Measurements from ENCODE around the gene GRIK3.

The GRIK3 gene

GRCh38 chr1:37043101-37043500 lies 8.8 kb upstream of the GRIK3 start:
- no peak for DNase-seq (ENCODE audit: low read depth)

GRCh38 chr1:37042506-37042905 lies 8.2 kb upstream of the GRIK3 start:
- DNase-seq (ENCODE audit: low read depth): no peak

DNA sequence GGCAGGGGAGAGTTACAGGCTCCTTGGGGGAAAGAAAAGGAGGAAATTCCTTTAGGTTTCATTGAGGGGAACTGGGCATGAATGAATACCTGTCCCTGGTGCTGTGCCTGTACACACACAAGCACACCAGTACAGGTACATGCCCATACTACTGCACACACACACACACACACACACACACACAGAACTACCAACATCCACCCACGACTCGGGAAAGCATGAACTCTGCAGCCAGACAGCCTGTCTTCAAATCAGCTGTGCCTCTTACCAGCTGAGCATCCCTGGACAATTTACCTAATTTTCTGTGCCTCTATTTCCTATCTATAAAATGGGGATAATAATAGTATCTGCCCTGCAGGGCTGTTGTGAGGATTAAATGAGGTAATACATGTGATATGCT lies 7.2 kb upstream of the GRIK3 start:
- DNase-seq (ENCODE audit: low read depth): no peak

GRCh38 chr1:37040773-37041172 lies 6.5 kb upstream of the GRIK3 start:
- DNase-seq (ENCODE audit: low read depth): no peak

GRCh38 chr1:37040261-37040660 lies 5.9 kb upstream of the GRIK3 start:
- DNase-seq (ENCODE audit: low read depth): no peak

DNA sequence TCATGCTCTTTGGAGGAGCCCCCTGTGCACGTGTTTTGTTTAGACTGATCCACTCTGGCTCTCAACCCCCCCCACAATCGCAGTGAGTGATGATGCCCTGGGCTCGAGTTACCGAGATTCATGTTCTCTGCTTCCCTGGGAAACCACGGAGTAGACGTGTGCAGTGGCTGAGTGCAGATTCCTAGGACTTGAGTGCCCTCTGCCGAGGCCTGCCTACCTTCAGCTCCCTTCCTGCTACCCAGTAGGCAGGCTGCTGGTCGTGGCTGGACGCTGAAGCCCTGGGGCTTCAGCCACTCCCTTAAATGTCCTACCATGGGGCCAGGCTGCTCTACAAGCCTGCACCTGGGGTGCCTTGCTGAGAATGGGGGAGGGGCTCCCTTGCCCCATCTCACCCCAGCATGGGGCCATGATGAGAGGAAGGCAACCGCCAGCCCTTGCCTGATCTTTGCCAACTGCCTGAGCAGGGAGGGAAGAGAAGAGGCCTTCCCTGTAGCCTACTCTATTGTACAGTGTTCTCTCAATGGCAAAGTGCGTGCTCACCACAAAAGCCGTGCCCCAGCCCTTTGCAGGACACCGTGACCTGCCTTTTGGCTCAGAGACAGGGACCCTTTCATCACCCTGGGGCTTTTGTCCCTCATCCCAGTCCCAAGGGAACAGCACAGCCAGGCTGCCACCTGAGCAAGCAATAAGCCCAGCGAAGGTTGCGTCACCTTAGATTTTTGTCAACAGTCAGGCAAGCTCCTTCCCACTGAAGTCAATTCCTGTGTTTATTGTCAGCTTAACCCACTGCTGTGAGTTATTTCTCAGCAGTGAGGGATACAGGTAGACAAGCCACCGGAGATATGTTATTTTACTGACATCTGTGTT lies 4.1 kb upstream of the GRIK3 start:
- no peak for DNase-seq (ENCODE audit: low read depth)

DNA sequence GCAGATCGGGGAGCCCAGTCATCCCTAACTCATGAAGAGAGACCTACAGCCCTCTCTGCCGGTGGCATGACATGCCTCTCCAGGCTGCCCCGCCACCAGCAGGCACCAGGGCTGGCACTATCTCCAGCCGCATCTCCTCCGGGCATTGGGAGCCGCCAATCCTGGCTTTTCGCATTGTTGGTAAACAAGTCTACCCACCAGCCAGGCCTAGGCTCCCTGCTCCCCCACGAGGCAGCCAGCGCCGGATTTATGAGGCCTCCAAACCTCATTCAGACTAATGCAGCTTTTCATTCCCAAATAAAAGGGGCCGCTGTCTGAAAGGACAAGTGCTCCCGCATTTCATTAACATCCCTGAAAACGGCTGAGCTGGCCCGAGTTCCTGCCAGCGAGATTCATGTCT lies 3.4 kb upstream of the GRIK3 start:
- no peak for DNase-seq (ENCODE audit: low read depth)

DNA sequence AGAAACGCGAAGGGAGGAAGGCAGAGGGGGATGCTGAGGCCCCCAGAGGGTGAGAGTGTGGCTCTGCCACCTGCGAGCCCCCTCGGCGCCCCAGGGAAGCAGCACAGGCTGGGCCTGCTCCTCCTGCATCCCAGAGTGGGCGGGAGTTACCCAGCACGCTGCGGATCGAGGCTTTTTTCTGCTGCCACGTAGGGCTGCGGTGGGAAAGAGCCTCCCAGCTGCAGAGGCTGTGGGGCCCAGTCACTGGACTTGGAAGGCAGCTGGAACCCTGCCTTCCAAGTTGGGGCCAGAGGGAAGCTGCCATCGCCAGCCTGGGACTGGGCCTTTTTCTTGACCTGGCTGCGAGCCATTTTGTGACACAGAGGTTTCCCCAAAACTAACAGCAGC lies 2.3 kb upstream of the GRIK3 start:
- DNase-seq (ENCODE audit: low read depth): no peak

- no peak for DNase-seq (ENCODE audit: low read depth)
Measured at GRCh38 chr1:37035796-37036666, 1.7 kb upstream of the GRIK3 start.

DNA sequence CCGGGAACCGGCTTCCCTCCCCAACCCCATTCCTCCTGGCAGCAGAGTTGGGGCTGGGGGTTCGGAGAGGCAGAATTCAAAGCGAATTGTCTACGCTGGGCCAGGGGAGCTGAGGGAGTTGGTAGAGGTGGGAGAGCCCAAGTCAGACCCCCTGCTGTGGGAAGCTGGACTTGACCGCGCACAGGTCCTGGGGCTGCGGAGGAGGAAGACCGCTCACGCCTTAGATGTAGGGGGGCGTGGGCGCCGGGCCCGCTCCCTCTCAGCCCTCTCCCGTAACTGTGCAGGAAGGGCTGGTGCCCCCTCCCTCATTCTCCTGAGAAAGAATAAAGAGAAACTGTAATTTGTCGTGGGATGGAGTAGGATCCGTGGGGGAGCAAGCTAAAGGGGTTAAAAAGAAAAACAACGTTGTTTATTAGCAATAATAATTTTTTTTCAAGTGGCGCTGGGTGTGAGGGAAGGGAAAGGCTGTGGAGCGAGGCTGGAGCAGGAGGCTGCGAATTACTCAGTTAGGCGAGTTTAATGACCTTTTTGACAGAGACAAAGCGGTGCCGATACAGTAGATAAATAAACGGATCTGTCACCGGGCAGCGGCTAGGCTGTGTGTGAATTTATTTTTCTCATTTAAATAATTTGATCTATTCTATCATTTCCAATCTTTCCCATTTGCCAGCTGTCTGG lies 838 bp upstream of the GRIK3 start:
- no peak for DNase-seq (ENCODE audit: low read depth)

DNA sequence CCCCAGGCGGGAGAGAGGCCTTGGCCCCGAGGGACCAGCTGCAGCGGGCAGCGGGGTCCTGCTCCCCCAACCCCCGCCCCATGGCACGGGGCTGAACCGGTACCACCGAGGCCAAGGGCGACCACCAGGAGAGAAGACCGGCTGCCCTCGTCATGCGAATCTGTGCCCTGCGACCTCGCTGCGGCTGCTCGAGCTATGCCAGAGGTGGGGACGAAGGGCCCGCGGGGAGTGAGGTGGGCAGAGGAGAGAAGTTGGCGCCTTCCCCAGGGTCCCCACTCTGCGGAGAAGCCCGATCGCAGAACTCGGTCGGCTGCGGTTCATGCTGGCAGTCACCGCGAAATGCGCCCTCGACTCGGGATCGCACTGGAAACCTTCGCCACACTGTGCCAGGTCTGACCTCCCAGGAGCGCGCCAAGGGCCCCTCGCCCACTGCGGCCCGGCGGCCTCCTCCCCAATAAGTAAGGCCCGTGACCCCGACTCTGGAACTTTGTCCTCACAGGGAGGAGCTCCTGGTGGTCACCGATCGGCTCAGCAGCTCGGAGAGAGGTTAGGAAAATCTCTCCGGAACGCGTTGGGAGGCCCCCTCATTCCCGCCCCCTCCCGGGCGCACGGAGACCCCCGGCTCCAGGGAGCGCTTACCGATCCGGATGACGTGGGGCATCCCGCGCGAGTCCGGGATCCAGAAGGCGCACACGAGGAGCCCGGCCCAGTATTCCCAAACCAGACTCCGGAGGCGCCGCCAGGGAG lies 787 bp downstream of the GRIK3 start:
- DNase-seq (ENCODE audit: low read depth): no peak

GRCh38 chr1:37032660-37033354 lies 1.5 kb downstream of the GRIK3 start:
- no peak for DNase-seq (ENCODE audit: low read depth)

- DNase-seq (ENCODE audit: low read depth): no peak
Measured at GRCh38 chr1:37031871-37032270, 2.4 kb downstream of the GRIK3 start.

DNA sequence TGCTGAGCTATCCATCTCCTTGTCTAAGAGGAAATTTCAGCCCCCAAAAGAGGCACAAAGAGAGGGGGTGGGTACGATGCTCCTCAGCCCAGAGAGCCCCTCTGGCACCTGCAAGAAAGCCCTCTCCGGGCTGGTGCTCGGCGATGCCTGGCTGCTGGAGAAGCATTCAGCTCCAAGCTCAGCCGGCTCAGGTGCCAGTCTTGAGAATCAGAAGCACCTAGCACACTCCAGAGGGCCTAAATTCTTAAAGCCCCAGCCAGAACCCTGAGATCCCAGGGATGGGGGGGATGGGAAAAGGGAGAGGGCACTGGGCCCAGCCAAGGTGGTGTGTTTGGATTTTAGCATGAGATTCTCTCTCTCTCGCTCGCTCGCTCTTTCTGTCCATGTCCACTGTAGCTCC lies 2.9 kb downstream of the GRIK3 start:
- no peak for DNase-seq (ENCODE audit: low read depth)

- DNase-seq (ENCODE audit: low read depth): no peak
Measured at GRCh38 chr1:37028981-37029617, 5.2 kb downstream of the GRIK3 start.

DNA sequence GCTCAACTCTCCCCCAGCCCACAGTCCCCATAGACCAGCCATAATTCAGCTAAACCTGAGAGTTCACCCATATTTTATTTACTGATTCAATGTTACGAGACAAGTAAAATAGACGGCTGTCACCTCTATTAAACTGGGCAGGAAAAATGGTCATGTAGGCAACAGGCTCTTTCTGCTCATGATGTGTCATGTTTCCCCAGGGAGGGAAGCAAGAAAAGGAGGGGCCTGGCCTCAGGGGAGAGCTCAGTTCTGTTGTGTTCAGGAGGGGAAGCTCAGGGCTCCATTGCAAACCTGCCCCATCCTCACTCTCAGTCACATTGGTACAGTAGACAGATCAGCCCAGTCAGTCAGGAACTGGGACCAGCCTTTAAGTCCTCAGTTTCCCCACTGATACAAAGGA lies 12.8 kb downstream of the GRIK3 start:
- no peak for DNase-seq (ENCODE audit: low read depth)

GRCh38 chr1:37020653-37021277 lies 13.6 kb downstream of the GRIK3 start:
- DNase-seq (ENCODE audit: low read depth): no peak

DNA sequence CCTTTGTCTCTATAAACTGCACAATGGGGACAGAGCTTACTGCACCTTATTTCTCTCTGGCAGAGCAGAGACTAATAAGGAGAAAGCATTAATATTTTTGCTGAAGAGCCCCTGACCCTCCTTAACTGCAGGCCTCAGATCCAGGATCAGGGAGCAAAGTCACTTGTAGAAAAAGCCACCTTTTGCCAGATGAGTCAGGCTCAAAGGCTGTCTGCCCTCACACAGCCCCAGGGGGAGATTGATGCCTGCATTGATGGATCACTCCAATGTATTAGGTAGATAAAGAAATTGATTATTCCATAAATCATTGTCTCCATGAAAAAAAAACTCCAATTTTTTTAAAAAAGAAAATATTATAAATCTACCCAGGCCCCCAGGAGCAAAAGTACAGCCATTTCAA lies 15.8 kb downstream of the GRIK3 start:
- no peak for DNase-seq (ENCODE audit: low read depth)

DNA sequence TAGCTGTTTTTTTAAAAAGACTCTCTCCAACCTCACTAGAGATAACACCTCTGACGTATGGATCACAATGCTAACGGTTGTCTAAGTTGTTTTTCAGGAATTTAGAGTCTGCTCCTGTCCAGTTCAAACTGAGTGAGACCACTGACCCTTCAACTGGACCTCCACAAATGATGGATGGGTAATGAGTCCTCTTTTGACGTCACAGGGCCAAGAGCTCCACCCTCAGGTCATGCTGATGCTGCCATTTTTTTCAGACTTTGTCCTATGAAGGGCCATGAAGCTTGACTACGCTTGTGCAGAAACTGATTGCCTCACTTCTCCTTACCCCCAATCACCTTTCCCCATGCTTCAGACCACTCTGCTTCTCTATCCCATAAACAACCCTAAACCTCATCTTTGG lies 16.6 kb downstream of the GRIK3 start:
- DNase-seq (ENCODE audit: low read depth): no peak

GRCh38 chr1:37016121-37016520 lies 18.2 kb downstream of the GRIK3 start:
- no peak for DNase-seq (ENCODE audit: low read depth)
